K562 (cell line): ENCODE data around the gene MTFMT. TPM values are rescaled to one million over a fixed set of nuclear protein-coding genes. Genes with fewer than 3 reads are reported as not detected.

ENCODE experiments used
- ATF1 ChIP-seq, 2 experiments: fragments of 450-650 bp in 1 of 2; IDR thresholded peaks; 2 replicates each; pipeline ENCODE4 v1.6.1; 2016; ENCODE audit warnings: missing compliant biosample characterization in 1 of 2, missing genetic modification characterization in 1 of 2
- ATF7 ChIP-seq: fragments of 450-650 bp; IDR thresholded peaks from 2 replicates; pipeline ENCODE4 v1.7.1; 2014; ENCODE audit warnings: mild to moderate bottlenecking, moderate library complexity
- HSF4 ChIP-seq: fragments of 250-450 bp; sonication (Bioruptor Pico); IDR thresholded peaks from 2 replicates; pipeline ENCODE4 v2.1.2; 2022; ENCODE audit warnings: mild to moderate bottlenecking, moderate library complexity, borderline replicate concordance
- MAZ ChIP-seq, 2 experiments: fragments of 450-650 bp in 1 of 2; sonication (generic) in 1 of 2; formaldehyde crosslinking; IDR thresholded peaks in 1 of 2; conservative IDR thresholded peaks in 1 of 2; 2 replicates each; pipeline versions ENCODE4 v1.4.0 to v1.5.0; 2020; ENCODE audit warnings: mild to moderate bottlenecking in 1 of 2, missing genetic modification reagents in 1 of 2
- SP2 ChIP-seq: IDR thresholded peaks from 2 replicates; pipeline ENCODE4 v1.6.1; 2011; ENCODE audit warnings: mild to moderate bottlenecking, low read depth, low read length, moderate library complexity; ENCODE audit not compliant: poor library complexity, severe bottlenecking; ENCODE audit errors: extremely low read depth
- XRCC4 ChIP-seq: IDR thresholded peaks from one replicate; pipeline ENCODE4 v1.6.1; 2011; ENCODE audit not compliant: insufficient read depth, insufficient read length; ENCODE audit errors: extremely low read depth
- ZNF140 ChIP-seq: fragments of 250-450 bp; sonication (Bioruptor Pico); IDR thresholded peaks from 2 replicates; pipeline ENCODE4 v1.8.0; 2021; ENCODE audit warnings: moderate library complexity, mild to moderate bottlenecking, inconsistent platforms
- ZNF436 ChIP-seq: fragments of 250-450, 450-650 bp; sonication (Bioruptor Pico); formaldehyde crosslinking; IDR thresholded peaks from 2 replicates; pipeline ENCODE4 v1.7.0; 2020; ENCODE audit warnings: mild to moderate bottlenecking
- ZNF445 ChIP-seq: fragments of 250-450 bp; sonication (Bioruptor Pico); IDR thresholded peaks from 2 replicates; pipeline ENCODE4 v1.4.0; 2020; ENCODE audit warnings: low read depth, mild to moderate bottlenecking, moderate library complexity
- ZNF586 ChIP-seq: fragments of 450-650 bp; formaldehyde crosslinking; conservative IDR thresholded peaks from 2 replicates; pipeline ENCODE4 v1.4.0; 2020; ENCODE audit warnings: mild to moderate bottlenecking, moderate library complexity
- ZNF780A ChIP-seq: fragments of 250-450 bp; sonication (Bioruptor Pico); IDR thresholded peaks from 2 replicates; pipeline ENCODE4 v1.5.0; 2021; ENCODE audit warnings: mild to moderate bottlenecking
- polyA plus RNA-seq, 8 experiments: library from polyadenylated mRNA; depleted of rRNA in 4 of 8; stranded (reverse) in 5 of 8; unstranded in 3 of 8; fragments of >200 nt; fragmentation: Nextera tagmentation in 2 of 8; fragmentation: Illumina TruSeq in 1 of 8; extraction: Ambion mirVana in 2 of 8; extraction: Trizol in 1 of 8; gene quantifications; 2 replicates each; pipeline versions ENCODE4 v1.2.1 to v1.2.3, GENCODE V29; 2011 to 2014; ENCODE audit warnings: inconsistent platforms in 1 of 8, missing spikeins in 1 of 8
- total RNA-seq, 7 experiments: library from RNA; depleted of rRNA in 6 of 7; stranded (reverse); fragments of >200 nt in 6 of 7; fragmentation: Illumina TruSeq in 2 of 7; extraction: Trizol in 2 of 7; gene quantifications; 2 replicates each; pipeline versions ENCODE4 v1.2.1 to v1.2.3, GENCODE V29; 2011 to 2021; ENCODE audit warnings: low replicate concordance in 1 of 7
- TF ChIP-seq, protein P1 (sequence below): fragments of 250-450 bp; sonication (Bioruptor Pico); IDR thresholded peaks from 2 replicates; pipeline ENCODE4 v1.8.0; 2022; ENCODE audit warnings: moderate library complexity, mild to moderate bottlenecking, inconsistent platforms
- TF ChIP-seq, protein P2 (sequence below): fragments of 450-650 bp; formaldehyde crosslinking; IDR thresholded peaks from 2 replicates; pipeline ENCODE4 v1.4.0; 2020; ENCODE audit warnings: mild to moderate bottlenecking, mixed read lengths
- TF ChIP-seq, protein P3 (sequence below): fragments of 250-450 bp; sonication (Bioruptor Pico); IDR thresholded peaks from 2 replicates; pipeline ENCODE4 v1.8.0; 2021; ENCODE audit warnings: mild to moderate bottlenecking, moderate library complexity
- TF ChIP-seq, protein P4 (sequence below): fragments of 250-450 bp; sonication (Bioruptor Pico); IDR thresholded peaks from 2 replicates; pipeline ENCODE4 v1.5.0; 2020; ENCODE audit warnings: mild to moderate bottlenecking, borderline replicate concordance
- TF ChIP-seq, protein P5 (sequence below): sonication (generic); formaldehyde crosslinking; IDR thresholded peaks from 2 replicates; pipeline ENCODE4 v1.8.1; 2022; ENCODE audit warnings: missing genetic modification reagents

The MTFMT gene
- total and polyA plus RNA-seq, 9 of the 15 experiments (the other 6 are each of a cell fraction or from before 2014, with no cell fraction given) = 1.4 to 31.1 (median 16.2) TPM

DNA sequence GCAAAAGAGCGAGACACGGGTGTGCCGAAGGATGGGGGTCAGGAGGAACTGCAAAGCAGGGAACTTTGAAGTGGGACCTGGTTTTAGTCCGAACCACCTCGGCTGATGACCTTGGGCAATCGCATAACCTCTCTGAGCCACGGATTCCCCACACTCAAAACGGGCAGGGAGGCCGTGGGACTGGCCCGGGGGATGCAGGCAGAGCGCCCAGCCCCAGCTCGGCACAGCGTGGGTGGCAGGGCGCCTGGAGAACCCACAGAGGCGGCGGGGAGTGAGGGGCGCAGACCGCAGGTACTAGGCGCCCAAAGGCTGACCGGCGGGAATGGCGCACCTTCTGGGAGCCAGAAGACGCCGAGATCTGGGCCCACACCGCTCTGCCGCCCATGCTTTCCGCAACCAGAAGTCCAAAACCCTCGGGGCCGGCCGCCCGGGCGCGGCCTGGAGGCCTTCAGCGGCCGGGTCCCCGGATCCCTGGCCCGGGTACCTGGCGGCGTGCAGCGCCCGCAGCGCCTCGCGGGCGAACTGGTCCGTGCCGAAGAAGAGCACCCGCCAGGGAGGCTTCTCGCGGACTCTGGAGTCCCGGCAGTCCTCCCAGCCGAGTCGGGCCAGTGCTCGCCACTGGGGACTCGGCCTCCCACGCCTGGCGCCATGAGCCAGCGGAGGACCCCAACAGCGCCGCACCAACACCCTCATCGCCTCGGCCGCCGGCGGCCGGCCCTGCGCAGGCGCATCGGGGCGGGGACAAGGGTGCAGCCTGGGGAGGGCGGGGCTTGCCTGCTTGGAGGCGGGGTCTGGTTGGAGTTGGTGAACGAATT is at the start of gene MTFMT (continued):
- TF ChIP-seq ZNF780A (no peak), ZNF586 (CRISPR knock-in tag) (no peak), ATF7 (no peak), XRCC4 (no peak), ATF1 (CRISPR knock-in tag; IDR thresholded peaks at IDR 0.05) (no peak), ATF1 (tag; IDR thresholded peaks at IDR 0.05) (no peak), ZNF445 (CRISPR knock-in tag) (no peak), MAZ (CRISPR knock-in tag; conservative IDR thresholded peaks at IDR 0.05 in 1 of 2, IDR thresholded peaks at IDR 0.05 in 1 of 2) (peak in 1 of 2 experiments; percentile 64; a peak in 3 of 4 replicates), SP2 (peak; percentile 15), ZNF436 (CRISPR knock-in tag) (no peak), HSF4 (CRISPR knock-in tag) (no peak), ZNF140 (no peak)
- TF ChIP-seq, protein P1, sequence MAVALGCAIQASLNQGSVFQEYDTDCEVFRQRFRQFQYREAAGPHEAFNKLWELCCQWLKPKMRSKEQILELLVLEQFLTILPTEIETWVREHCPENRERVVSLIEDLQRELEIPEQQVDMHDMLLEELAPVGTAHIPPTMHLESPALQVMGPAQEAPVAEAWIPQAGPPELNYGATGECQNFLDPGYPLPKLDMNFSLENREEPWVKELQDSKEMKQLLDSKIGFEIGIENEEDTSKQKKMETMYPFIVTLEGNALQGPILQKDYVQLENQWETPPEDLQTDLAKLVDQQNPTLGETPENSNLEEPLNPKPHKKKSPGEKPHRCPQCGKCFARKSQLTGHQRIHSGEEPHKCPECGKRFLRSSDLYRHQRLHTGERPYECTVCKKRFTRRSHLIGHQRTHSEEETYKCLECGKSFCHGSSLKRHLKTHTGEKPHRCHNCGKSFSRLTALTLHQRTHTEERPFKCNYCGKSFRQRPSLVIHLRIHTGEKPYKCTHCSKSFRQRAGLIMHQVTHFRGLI (CRISPR knock-in tag) = no peak
- TF ChIP-seq, protein P2, sequence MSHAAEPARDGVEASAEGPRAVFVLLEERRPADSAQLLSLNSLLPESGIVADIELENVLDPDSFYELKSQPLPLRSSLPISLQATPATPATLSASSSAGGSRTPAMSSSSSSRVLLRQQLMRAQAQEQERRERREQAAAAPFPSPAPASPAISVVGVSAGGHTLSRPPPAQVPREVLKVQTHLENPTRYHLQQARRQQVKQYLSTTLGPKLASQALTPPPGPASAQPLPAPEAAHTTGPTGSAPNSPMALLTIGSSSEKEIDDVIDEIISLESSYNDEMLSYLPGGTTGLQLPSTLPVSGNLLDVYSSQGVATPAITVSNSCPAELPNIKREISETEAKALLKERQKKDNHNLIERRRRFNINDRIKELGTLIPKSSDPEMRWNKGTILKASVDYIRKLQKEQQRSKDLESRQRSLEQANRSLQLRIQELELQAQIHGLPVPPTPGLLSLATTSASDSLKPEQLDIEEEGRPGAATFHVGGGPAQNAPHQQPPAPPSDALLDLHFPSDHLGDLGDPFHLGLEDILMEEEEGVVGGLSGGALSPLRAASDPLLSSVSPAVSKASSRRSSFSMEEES (CRISPR knock-in tag) = no peak
- TF ChIP-seq, protein P3, sequence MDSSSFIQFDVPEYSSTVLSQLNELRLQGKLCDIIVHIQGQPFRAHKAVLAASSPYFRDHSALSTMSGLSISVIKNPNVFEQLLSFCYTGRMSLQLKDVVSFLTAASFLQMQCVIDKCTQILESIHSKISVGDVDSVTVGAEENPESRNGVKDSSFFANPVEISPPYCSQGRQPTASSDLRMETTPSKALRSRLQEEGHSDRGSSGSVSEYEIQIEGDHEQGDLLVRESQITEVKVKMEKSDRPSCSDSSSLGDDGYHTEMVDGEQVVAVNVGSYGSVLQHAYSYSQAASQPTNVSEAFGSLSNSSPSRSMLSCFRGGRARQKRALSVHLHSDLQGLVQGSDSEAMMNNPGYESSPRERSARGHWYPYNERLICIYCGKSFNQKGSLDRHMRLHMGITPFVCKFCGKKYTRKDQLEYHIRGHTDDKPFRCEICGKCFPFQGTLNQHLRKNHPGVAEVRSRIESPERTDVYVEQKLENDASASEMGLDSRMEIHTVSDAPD (CRISPR knock-in tag) = no peak
- TF ChIP-seq, protein P4, sequence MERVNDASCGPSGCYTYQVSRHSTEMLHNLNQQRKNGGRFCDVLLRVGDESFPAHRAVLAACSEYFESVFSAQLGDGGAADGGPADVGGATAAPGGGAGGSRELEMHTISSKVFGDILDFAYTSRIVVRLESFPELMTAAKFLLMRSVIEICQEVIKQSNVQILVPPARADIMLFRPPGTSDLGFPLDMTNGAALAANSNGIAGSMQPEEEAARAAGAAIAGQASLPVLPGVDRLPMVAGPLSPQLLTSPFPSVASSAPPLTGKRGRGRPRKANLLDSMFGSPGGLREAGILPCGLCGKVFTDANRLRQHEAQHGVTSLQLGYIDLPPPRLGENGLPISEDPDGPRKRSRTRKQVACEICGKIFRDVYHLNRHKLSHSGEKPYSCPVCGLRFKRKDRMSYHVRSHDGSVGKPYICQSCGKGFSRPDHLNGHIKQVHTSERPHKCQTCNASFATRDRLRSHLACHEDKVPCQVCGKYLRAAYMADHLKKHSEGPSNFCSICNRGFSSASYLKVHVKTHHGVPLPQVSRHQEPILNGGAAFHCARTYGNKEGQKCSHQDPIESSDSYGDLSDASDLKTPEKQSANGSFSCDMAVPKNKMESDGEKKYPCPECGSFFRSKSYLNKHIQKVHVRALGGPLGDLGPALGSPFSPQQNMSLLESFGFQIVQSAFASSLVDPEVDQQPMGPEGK (CRISPR knock-in tag) = no peak
- TF ChIP-seq, protein P5, sequence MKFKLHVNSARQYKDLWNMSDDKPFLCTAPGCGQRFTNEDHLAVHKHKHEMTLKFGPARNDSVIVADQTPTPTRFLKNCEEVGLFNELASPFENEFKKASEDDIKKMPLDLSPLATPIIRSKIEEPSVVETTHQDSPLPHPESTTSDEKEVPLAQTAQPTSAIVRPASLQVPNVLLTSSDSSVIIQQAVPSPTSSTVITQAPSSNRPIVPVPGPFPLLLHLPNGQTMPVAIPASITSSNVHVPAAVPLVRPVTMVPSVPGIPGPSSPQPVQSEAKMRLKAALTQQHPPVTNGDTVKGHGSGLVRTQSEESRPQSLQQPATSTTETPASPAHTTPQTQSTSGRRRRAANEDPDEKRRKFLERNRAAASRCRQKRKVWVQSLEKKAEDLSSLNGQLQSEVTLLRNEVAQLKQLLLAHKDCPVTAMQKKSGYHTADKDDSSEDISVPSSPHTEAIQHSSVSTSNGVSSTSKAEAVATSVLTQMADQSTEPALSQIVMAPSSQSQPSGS = no peak
